GM13976 (cell line): ENCODE measurements around the gene NKTR.

Experiments
- DNase-seq: peaks from one replicate; pipeline ENCODE4 v3.0.0; 2012; ENCODE audit warnings: low spot score
- CTCF ChIP-seq: IDR thresholded peaks from 2 replicates; pipeline ENCODE4 v1.5.1; 2012; ENCODE audit warnings: borderline replicate concordance, mild to moderate bottlenecking; ENCODE audit not compliant: insufficient read depth; ENCODE audit errors: extremely low read depth, missing control alignments, control extremely low read depth
- in situ Hi-C: fragments of 300-500 bp; cut with MboI; formaldehyde crosslinking; loops from one replicate; pipeline ENCODE4 v1.12.0; 2022; ENCODE audit warnings: low sequenced_read_pairs, mixed read lengths, inconsistent platforms; ENCODE audit not compliant: unreplicated experiment

Gene NKTR

GRCh38 chr3:42675909-42676308, 75.4 kb downstream of the NKTR start:
- no peak for DNase-seq
- no peak for TF ChIP-seq CTCF
- in situ Hi-C loops, result no loop called here

- in situ Hi-C loops, result no loop called here
- no peak for TF ChIP-seq CTCF
- DNase-seq, result no peak
Observed at GRCh38 chr3:42678447-42678846, 78.0 kb downstream of the NKTR start.

- in situ Hi-C loops, result no loop called here
- no peak for TF ChIP-seq CTCF
- DNase-seq, result no peak
Observed at GRCh38 chr3:42680271-42680670, 79.8 kb downstream of the NKTR start.

- TF ChIP-seq CTCF, result no peak
- DNase-seq, result no peak
- in situ Hi-C loops, result no loop called here
Observed at GRCh38 chr3:42680806-42681205, 80.3 kb downstream of the NKTR start.

GRCh38 chr3:42681361-42682038, 81.0 kb downstream of the NKTR start:
- no peak for TF ChIP-seq CTCF
- DNase-seq, result no peak
- in situ Hi-C loops, result no loop called here

GRCh38 chr3:42682301-42683070, 82.0 kb downstream of the NKTR start:
- no peak for TF ChIP-seq CTCF
- DNase-seq, result no peak
- in situ Hi-C loops, result no loop called here
